CD4-positive, alpha-beta T cell treated with Interleukin-6 at 100 ng/mL for 8 hours (primary cell): ENCODE data around the gene TM4SF5.

Experiments
- DNase-seq: peaks from one replicate; pipeline ENCODE4 v3.0.0-alpha.2; 2020; ENCODE audit warnings: mixed read lengths, low spot score

The TM4SF5 gene

GRCh38 chr17:4747847-4748246, 23.8 kb upstream of the TM4SF5 start:
- DNase-seq: peak; percentile 51

GRCh38 chr17:4748686-4749085, 23.0 kb upstream of the TM4SF5 start:
- DNase-seq: no peak

- no peak for DNase-seq
These were observed 21.1 kb upstream of the TM4SF5 start for GRCh38 chr17:4750606-4751005.

- no peak for DNase-seq
These were observed 19.8 kb upstream of the TM4SF5 start for GRCh38 chr17:4751932-4752331.

- DNase-seq: no peak
These were observed 18.3 kb upstream of the TM4SF5 start for GRCh38 chr17:4753392-4753791.

GRCh38 chr17:4759776-4760236, 11.9 kb upstream of the TM4SF5 start:
- DNase-seq: no peak

- no peak for DNase-seq
These were observed 7.1 kb upstream of the TM4SF5 start for GRCh38 chr17:4764595-4764994.

- DNase-seq: no peak
These were observed 5.5 kb upstream of the TM4SF5 start for GRCh38 chr17:4766201-4766600.

- no peak for DNase-seq
These were observed 5.0 kb upstream of the TM4SF5 start for GRCh38 chr17:4766723-4767122.

GRCh38 chr17:4768298-4768697, 3.4 kb upstream of the TM4SF5 start:
- DNase-seq: no peak

GRCh38 chr17:4769628-4770027, 2.1 kb upstream of the TM4SF5 start:
- no peak for DNase-seq

GRCh38 chr17:4772235-4772613, 538 bp downstream of the TM4SF5 start:
- DNase-seq: no peak

GRCh38 chr17:4777969-4778760, 6.5 kb downstream of the TM4SF5 start:
- DNase-seq: no peak

GRCh38 chr17:4780325-4780955, 8.8 kb downstream of the TM4SF5 start:
- DNase-seq: no peak

- no peak for DNase-seq
These were observed 11.0 kb downstream of the TM4SF5 start for GRCh38 chr17:4782652-4783051.

GRCh38 chr17:4785311-4786105, 13.8 kb downstream of the TM4SF5 start:
- no peak for DNase-seq

- DNase-seq: no peak
These were observed 14.4 kb downstream of the TM4SF5 start, which contains the start of gene VMO1 for GRCh38 chr17:4786106-4786511. Gene VMO1 (minus strand): TSS chr17:4786364. CDS start chr17:4786352, 12 bp downstream.

- DNase-seq: no peak
These were observed 14.8 kb downstream of the TM4SF5 start for GRCh38 chr17:4786516-4786915.

- no peak for DNase-seq
These were observed 16.6 kb downstream of the TM4SF5 start for GRCh38 chr17:4788159-4788806.

- no peak for DNase-seq
These were observed 17.4 kb downstream of the TM4SF5 start, which contains the start of gene GLTPD2 for GRCh38 chr17:4788807-4789700. Gene GLTPD2 (plus strand): TSS chr17:4788964. CDS start chr17:4789012, 48 bp downstream.

GRCh38 chr17:4789701-4789950, 17.9 kb downstream of the TM4SF5 start:
- no peak for DNase-seq
